ENCODE data around the gene BMP6.

DNA sequence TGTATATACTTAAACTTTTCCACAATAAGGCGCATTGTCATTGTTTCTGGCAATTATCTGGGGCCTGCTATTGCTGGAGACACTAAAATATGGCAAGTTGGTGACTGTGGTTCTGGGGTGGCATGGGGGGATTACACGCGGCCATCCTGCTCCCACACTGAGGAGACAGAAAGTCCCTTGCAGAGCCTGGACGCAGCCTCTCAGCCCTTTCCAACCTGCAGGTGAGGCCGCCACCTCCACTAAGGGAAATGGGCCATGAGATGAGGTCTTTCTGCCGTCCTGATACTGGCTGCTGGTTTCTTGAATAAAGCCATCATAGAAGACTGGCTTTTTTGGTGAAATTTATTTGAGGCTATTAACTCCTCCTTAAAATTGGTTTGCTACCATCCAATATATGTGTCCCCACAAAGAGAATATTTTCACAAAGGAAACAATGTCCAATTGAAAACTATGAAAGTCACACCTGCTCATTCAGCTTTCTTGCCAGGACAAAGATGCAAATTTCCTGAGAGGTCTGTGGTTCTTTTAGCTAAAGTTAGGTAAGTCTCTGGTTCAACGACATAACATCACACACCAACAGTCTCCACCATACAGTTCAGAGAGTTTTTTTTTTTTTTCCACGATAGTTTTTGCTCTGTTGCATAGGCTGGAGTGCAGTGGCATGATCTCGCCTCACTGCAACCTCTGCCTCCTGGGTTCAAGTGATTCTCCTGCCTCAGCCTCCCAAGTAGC, 171.7 kb downstream of the BMP6 start:
- TF ChIP-seq, protein P1, sequence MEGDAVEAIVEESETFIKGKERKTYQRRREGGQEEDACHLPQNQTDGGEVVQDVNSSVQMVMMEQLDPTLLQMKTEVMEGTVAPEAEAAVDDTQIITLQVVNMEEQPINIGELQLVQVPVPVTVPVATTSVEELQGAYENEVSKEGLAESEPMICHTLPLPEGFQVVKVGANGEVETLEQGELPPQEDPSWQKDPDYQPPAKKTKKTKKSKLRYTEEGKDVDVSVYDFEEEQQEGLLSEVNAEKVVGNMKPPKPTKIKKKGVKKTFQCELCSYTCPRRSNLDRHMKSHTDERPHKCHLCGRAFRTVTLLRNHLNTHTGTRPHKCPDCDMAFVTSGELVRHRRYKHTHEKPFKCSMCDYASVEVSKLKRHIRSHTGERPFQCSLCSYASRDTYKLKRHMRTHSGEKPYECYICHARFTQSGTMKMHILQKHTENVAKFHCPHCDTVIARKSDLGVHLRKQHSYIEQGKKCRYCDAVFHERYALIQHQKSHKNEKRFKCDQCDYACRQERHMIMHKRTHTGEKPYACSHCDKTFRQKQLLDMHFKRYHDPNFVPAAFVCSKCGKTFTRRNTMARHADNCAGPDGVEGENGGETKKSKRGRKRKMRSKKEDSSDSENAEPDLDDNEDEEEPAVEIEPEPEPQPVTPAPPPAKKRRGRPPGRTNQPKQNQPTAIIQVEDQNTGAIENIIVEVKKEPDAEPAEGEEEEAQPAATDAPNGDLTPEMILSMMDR (IDR thresholded peaks at IDR 0.05) = no peak
- TF ChIP-seq POLR2A (IDR thresholded peaks at IDR 0.05) = no peak

All from esophagus squamous epithelium (tissue), 4 donors.